Measurements from ENCODE around the gene CHM. TPM values are rescaled to one million over a fixed set of nuclear protein-coding genes. Genes with fewer than 3 reads are reported as not detected.

The CHM gene
- total and polyA plus RNA-seq, 10 of the 15 experiments (the other 5 are each of a cell fraction or from before 2014, with no cell fraction given): 4.8 to 19.0 (median 8.0) TPM

- TF ChIP-seq ESRRA (IDR thresholded peaks at IDR 0.05; ENCODE audit: low read length) (no peak), BHLHE40 (IDR thresholded peaks at IDR 0.05; ENCODE audit: borderline replicate concordance in 1 of 2, low read depth in 2 of 2, low read length in 1 of 2) (no peak), FOXM1 (IDR thresholded peaks at IDR 0.05; ENCODE audit: low read depth, low read length) (no peak), SMAD5 (IDR thresholded peaks at IDR 0.05; ENCODE audit: low read depth) (no peak)
These were observed 164.8 kb downstream of the CHM start (continued) for GRCh38 chrX:85882601-85883000.

GRCh38 chrX:85870585-85870984 lies 176.8 kb downstream of the CHM start:
- Histone ChIP-seq H3K27ac (ENCODE audit: control insufficient read depth, insufficient read depth) (no peak overlapping the region), H3K4me3 (no peak overlapping the region), H3K4me2 (ENCODE audit: control insufficient read depth, insufficient read depth) (no peak overlapping the region), H3K36me3 (ENCODE audit: control insufficient read depth in 2 of 2, insufficient read depth in 2 of 2, low read length in 1 of 2) (no peaks in the 10 kb centered on the region; a peak in 2 of 4 replicates), H2AFZ (ENCODE audit: control insufficient read depth, low read depth, low read length) (no peak overlapping the region), H3K9ac (ENCODE audit: control insufficient read depth, insufficient read depth, low read length) (no peak overlapping the region), H3K9me3 (replicated peaks; ENCODE audit: control insufficient read depth, insufficient read depth, low read length) (no peaks in the 10 kb centered on the region; the same call in 1 of the 3 replicates), H4K20me1 (ENCODE audit: control insufficient read depth, insufficient read depth) (no peaks in the 10 kb centered on the region), H3K79me2 (ENCODE audit: control insufficient read depth, insufficient read depth, low read length) (no peaks in the 10 kb centered on the region), H3K4me1 (ENCODE audit: control insufficient read depth, insufficient read depth, low read length) (no peaks in the 10 kb centered on the region), H3K27me3 (replicated peaks in 1 of 2; ENCODE audit: control insufficient read depth in 2 of 2, insufficient read depth in 2 of 2, low read length in 1 of 2) (no peaks in the 10 kb centered on the region)
- DNase-seq (ENCODE audit: low read depth, low spot score) (no peak), FAIRE-seq (no peak), ATAC-seq (no peak)
- 28% methylated on average over 3 of the region's 3 CpGs for WGBS (ENCODE audit: insufficient coverage, insufficient replicate concordance, low lambda C conversion rate, missing lambda C conversion rate)
- SMC1A ChIA-PET (ENCODE audit: uncharacterized antibody, unreplicated experiment): interaction anchor here (0.9 kb wide), 1 partner anchor 89 kb away, joined by 3 read pairs; no protein-coding TSS in a partner anchor
- RAD21 ChIA-PET (ENCODE audit: unreplicated experiment): no interaction called here
- BruUV-seq (replicated peaks): no TSS peak
- intact Hi-C loops (cut with micrococcal nuclease; ENCODE audit: unreplicated experiment) (no loop called here), in situ Hi-C loops (cut with MboI) (no loop called here)
- CTCF ChIA-PET: no interaction called here
- POLR2A ChIA-PET: no interaction called here
- TF ChIP-seq MYC (IDR thresholded peaks at IDR 0.05; ENCODE audit: insufficient read depth, insufficient read length, insufficient replicate concordance, low read length, severe bottlenecking) (no peak), RBBP5 (conservative IDR thresholded peaks at IDR 0.05) (no peak), NKRF (conservative IDR thresholded peaks at IDR 0.05) (no peak), LARP7 (IDR thresholded peaks at IDR 0.05) (no peak), FOS (IDR thresholded peaks at IDR 0.05; ENCODE audit: borderline replicate concordance, extremely low read depth, insufficient read length) (no peak), EZH2 (IDR thresholded peaks at IDR 0.05; ENCODE audit: borderline replicate concordance, control insufficient read depth, low read depth, low read length) (no peak), SP1 (IDR thresholded peaks at IDR 0.05; ENCODE audit: low read depth, low read length) (no peak), YY1 (IDR thresholded peaks at IDR 0.05; ENCODE audit: low read depth, low read length) (no peak), BCL3 (IDR thresholded peaks at IDR 0.05; ENCODE audit: borderline replicate concordance, insufficient read depth, low read depth, low read length, poor library complexity, severe bottlenecking) (no peak), ZBED1 (IDR thresholded peaks at IDR 0.05; ENCODE audit: borderline replicate concordance) (no peak), ASH2L (IDR thresholded peaks at IDR 0.05; ENCODE audit: borderline replicate concordance, low read depth) (no peak), NR2C1 (IDR thresholded peaks at IDR 0.05) (no peak), ATF2 (IDR thresholded peaks at IDR 0.05; ENCODE audit: low read length) (no peak), CHD2 (IDR thresholded peaks at IDR 0.05; ENCODE audit: borderline replicate concordance, low read depth, low read length) (no peak), NR2C2 (IDR thresholded peaks at IDR 0.05; ENCODE audit: borderline replicate concordance, control insufficient read depth, insufficient read length, low read depth) (no peak), SMC3 (IDR thresholded peaks at IDR 0.05; ENCODE audit: borderline replicate concordance, low read length) (no peak), BHLHE40 (IDR thresholded peaks at IDR 0.05; ENCODE audit: borderline replicate concordance in 1 of 2, low read depth in 2 of 2, low read length in 1 of 2) (no peak)
